H1 (cell line): ENCODE results near the gene TBX5.

Experiments
- ATF2 ChIP-seq: IDR thresholded peaks from 2 replicates; pipeline ENCODE4 v1.6.1; 2012; ENCODE audit warnings: low read length, inconsistent platforms
- CBX5 ChIP-seq: fragments of 300-800, 300-1000 bp; sonication (generic); IDR thresholded peaks from 2 replicates; pipeline ENCODE4 v1.7.1; 2016; ENCODE audit warnings: antibody characterized with exemption, low read length, low read depth
- CTCF ChIP-seq, 3 experiments: IDR thresholded peaks; 1 replicate in 2 of 3; 2 replicates in 1 of 3; pipeline versions ENCODE4 v1.5.1 to v1.6.1; 2011; ENCODE audit warnings: low read length in 3 of 3, mild to moderate bottlenecking in 3 of 3, inconsistent platforms in 2 of 3, low read depth in 1 of 3, moderate library complexity in 1 of 3; ENCODE audit not compliant: insufficient read depth in 1 of 3; ENCODE audit errors: control extremely low read depth in 1 of 3
- EZH2 ChIP-seq: fragments of 200-600 bp; sonication (generic); IDR thresholded peaks from 2 replicates; pipeline ENCODE4 v1.7.1; 2012; ENCODE audit warnings: low read depth, mild to moderate bottlenecking, moderate library complexity, low read length, inconsistent platforms; ENCODE audit not compliant: severe bottlenecking
- MAX ChIP-seq: IDR thresholded peaks from 2 replicates; pipeline ENCODE4 v1.6.1; 2012; ENCODE audit warnings: inconsistent platforms
- NRF1 ChIP-seq: IDR thresholded peaks from 2 replicates; pipeline ENCODE4 v1.6.1; 2011; ENCODE audit warnings: mild to moderate bottlenecking, low read depth, low read length, improper control_type of control experiment
- POLR2A ChIP-seq, 2 experiments: IDR thresholded peaks; 1 replicate in 1 of 2; 2 replicates in 1 of 2; pipeline ENCODE4 v1.6.1; 2011; ENCODE audit warnings: low read depth in 2 of 2, low read length in 2 of 2, mild to moderate bottlenecking in 2 of 2; ENCODE audit errors: control extremely low read depth in 1 of 2
- POLR2AphosphoS5 ChIP-seq: IDR thresholded peaks from 2 replicates; pipeline ENCODE4 v1.6.1; 2011; ENCODE audit warnings: low read depth, low read length
- RAD21 ChIP-seq, 2 experiments: IDR thresholded peaks in 1 of 2; conservative IDR thresholded peaks in 1 of 2; 2 replicates each; pipeline ENCODE4 v1.6.1; 2011; ENCODE audit warnings: low read depth in 2 of 2, low read length in 2 of 2, improper control_type of control experiment in 1 of 2, inconsistent platforms in 1 of 2, mild to moderate bottlenecking in 1 of 2, moderate library complexity in 1 of 2
- SP1 ChIP-seq: IDR thresholded peaks from 2 replicates; pipeline ENCODE4 v1.6.1; 2011; ENCODE audit warnings: low read depth, low read length
- SRF ChIP-seq: IDR thresholded peaks from 2 replicates; pipeline ENCODE4 v1.6.1; 2011; ENCODE audit warnings: mild to moderate bottlenecking, low read depth, low read length, moderate library complexity
- TBP ChIP-seq: IDR thresholded peaks from 2 replicates; pipeline ENCODE4 v1.6.1; 2011; ENCODE audit warnings: low read depth, low read length, improper control_type of control experiment
- TCF12 ChIP-seq: IDR thresholded peaks from 2 replicates; pipeline ENCODE4 v1.6.1; 2011; ENCODE audit warnings: low read depth, mild to moderate bottlenecking, low read length

GRCh38 chr12:114430306-114430705 lies 24.4 kb upstream of the TBX5 start:
- TF ChIP-seq CTCF (IDR thresholded peaks at IDR 0.05; ENCODE audit: control extremely low read depth in 1 of 3, insufficient read depth in 1 of 3, low read depth in 1 of 3, low read length in 3 of 3) (no peak), POLR2AphosphoS5 (no peak), TBP (no peak), POLR2A (IDR thresholded peaks at IDR 0.05; ENCODE audit: control extremely low read depth in 1 of 2, low read depth in 2 of 2, low read length in 2 of 2) (no peak), NRF1 (no peak), EZH2 (no peak), CBX5 (no peak), ATF2 (no peak), SP1 (no peak), RAD21 (IDR thresholded peaks at IDR 0.05 in 1 of 2, conservative IDR thresholded peaks at IDR 0.05 in 1 of 2; ENCODE audit: low read depth in 2 of 2, low read length in 2 of 2) (no peak), SRF (no peak), MAX (no peak), TCF12 (no peak)
